Dedifferentiated amniotic fluid mesenchymal stem cell (primary cell): Measurements from ENCODE around the gene FAM83D.

Experiments used
- DNase-seq: peaks from one replicate; pipeline ENCODE4 v3.0.0-alpha.2; 2016; ENCODE audit errors: extremely low spot score

The FAM83D gene, protein sequence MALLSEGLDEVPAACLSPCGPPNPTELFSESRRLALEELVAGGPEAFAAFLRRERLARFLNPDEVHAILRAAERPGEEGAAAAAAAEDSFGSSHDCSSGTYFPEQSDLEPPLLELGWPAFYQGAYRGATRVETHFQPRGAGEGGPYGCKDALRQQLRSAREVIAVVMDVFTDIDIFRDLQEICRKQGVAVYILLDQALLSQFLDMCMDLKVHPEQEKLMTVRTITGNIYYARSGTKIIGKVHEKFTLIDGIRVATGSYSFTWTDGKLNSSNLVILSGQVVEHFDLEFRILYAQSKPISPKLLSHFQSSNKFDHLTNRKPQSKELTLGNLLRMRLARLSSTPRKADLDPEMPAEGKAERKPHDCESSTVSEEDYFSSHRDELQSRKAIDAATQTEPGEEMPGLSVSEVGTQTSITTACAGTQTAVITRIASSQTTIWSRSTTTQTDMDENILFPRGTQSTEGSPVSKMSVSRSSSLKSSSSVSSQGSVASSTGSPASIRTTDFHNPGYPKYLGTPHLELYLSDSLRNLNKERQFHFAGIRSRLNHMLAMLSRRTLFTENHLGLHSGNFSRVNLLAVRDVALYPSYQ

DNA sequence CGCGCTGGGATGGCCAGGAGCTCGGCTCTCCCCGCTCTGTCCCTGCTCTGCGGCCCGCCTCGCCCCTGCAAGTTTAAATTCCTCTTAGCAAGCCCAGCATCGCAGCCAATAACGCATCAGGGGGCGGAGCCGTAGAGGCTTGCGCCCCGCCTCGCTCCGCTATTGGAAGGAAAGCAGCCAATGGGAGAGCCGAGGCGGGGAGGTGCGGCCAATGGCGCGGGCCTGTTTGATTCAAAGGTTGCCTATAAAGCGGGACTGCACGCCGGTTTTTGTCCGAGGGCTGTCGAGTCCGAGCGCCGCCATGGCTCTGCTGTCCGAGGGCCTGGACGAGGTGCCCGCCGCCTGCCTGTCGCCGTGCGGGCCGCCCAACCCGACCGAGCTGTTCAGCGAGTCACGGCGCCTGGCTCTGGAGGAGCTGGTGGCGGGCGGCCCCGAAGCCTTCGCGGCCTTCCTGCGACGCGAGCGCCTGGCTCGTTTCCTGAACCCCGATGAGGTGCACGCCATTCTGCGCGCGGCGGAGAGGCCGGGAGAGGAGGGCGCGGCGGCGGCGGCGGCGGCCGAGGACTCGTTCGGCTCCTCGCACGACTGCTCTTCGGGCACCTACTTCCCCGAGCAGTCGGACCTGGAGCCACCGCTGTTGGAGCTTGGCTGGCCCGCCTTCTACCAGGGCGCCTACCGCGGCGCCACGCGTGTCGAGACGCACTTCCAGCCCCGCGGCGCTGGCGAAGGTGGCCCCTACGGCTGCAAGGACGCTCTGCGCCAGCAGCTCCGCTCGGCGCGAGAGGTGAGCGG lies at the start of gene FAM83D:
FAM83D (plus strand) TSS at position 276 of the 792 bp plus-strand sequence; CDS start at position 302, 26 bp downstream.
- DNase-seq, result peak; percentile 96

DNA sequence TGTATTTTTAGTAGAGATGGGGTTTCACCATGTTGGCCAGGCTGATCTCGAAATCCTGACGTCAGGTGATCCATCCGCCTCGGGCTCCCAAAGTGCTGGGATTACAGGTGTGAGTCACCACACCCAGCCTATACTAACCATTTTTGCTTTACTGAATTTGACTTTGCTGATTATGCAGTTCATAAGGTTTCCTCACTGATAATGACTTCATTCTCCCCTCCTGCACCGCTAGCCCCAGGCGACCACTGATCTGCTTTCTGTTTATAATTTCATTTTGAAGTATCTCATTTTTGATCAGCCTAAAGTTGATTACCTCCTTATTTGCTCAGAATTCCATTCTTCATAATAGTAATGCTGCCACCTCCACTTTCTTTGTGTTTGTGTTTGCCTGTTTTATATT lies 48.7 kb upstream of the FAM83D start:
- DNase-seq, result no peak

DNA sequence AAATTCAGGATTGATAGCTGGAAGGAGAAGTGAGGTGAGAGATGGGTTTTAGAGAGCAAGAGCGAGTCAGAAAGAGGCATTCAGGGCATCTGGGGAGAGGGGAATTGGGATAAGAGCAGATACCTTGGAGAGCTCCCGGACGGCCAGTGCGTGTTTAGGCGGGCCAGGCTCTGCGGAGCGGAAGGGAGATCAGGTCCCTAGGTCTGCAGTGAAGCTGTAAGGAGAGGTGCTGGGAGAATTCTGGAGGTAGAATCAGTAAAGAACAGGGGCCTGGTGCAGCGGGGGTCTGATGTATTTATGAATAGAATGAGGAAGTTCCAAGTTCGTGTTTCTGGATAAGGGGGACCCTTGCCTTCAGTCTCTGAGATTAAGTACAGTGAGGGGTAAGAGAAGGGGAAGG lies 47.4 kb upstream of the FAM83D start:
- DNase-seq, result no peak

DNA sequence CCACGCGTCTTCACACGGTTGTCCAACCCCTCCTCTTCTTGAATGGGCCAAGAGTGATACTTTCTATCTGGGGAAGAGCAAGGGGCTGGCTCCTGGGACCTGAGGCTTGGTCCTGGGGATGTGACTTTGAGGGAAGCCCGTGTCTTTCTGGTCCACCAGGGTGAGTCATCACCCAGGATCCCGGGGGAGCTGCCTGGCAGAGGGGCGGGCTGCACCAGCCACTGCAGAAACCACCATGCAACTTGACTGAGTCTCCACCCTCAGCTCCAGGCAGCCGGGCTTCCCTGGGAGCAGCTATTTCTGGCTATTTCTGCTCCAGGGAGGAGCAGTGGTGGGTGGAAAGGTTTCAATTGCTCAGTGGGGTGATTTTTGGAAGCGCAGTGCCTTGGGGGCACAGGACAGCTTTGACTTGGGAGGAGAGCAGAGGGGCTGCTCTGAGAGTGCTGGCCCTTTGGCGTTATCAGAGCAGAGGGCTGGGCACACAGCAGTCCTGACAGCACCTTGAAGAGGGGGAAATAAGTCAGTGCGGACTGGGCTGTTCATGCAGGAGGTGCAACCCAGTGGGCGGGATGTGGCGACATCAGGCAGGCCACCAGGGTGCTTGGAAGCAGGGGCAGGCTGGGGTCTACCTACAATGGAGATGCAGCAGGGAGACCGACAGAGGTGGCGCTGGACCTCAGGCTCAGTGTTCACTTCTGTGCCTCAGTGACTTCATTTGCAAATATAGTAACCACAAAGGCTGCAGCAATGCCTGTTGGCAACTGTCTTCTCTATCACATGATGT lies 45.1 kb upstream of the FAM83D start:
- no peak for DNase-seq

DNA sequence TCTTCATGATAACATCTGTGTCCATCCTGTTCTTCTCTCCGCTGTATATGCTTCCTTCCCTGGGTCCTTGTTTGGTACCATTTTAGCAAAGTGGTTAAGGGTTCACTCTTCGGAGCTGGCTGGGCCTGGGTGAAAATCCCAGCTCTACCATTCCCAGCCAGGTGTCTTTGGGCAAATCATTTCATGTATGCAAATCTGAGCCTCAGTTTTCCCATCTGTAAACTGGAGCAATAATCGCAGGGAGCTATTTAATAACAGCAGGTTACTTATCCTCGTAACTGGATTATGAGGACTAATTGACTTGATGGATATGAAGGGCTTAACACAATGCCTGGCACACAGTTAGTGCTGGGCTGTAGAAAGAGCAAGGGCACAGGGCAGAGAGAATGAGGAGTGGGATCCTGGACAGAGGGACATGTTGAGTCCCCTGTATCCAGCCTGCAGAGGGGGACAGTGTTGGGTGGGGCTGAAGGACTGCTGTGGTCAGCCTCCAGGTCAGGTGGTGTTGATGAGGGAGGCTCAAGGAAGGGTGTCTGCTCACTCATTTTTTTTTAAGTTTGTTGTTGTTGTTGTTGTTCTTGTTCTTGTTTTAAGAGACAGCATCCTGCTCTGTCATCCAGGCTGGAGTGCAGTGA lies 44.3 kb upstream of the FAM83D start:
- no peak for DNase-seq

DNA sequence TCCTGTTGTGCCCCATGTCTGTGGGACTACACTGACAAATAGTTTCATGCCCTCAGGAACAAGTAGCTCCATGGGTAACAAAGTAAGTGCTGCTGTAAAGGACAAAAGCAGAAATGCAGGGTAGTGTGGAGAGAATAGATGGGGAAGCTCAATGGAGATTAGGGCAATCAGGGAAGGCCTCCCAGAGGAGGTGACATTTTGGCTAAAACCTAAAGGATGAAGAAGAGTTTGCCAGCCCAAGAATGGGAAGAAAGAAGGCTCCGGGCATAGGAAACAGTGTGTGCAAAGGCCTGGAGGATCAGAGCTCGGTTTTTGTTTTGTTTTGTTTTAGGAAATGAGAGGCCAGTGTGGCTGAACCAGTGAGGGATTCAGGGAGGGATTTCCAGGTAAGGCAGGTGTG lies 43.6 kb upstream of the FAM83D start:
- no peak for DNase-seq

DNA sequence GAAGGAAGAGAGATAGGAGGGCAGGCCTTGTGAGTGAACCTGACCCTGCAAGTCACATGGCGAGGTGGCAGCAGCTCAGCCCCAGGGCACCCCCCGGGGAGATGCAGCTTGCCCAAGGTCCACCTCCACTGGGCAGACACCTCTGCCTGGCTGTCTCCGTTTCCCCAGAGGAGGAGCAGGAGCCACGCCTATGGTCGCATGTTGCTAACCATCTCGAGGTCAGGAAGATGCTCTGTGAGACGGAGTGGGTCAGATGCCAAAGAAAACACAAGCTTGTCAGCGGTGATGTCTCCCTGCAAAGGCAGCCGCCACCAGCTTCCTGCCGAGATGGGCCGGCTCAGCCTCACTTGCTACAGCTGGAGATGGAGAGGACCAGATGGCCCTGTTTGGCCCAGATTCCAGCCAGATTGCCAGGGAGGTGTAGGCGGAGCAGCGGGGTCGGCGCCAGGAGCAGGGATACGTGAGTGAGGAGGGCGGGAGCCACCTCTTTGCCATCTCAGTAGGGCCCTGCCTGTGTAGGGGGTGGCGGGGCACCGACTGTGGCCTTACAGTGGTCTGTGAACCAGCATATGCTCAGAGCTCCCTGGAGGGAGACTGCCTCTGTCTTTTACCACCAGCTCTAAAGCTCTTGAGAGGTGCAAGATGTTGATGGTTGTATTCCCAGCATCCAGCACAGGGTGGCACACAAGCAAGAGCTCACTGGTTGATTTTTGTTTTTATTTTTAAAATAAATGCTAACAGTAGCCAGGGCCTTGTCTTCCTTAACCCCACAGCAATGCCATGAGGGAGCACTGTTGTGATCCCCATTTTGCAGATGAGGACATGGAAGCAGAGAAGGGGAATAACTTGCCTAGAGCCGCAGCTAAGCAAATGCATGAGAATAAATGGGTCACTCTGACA lies 42.9 kb upstream of the FAM83D start:
- no peak for DNase-seq

DNA sequence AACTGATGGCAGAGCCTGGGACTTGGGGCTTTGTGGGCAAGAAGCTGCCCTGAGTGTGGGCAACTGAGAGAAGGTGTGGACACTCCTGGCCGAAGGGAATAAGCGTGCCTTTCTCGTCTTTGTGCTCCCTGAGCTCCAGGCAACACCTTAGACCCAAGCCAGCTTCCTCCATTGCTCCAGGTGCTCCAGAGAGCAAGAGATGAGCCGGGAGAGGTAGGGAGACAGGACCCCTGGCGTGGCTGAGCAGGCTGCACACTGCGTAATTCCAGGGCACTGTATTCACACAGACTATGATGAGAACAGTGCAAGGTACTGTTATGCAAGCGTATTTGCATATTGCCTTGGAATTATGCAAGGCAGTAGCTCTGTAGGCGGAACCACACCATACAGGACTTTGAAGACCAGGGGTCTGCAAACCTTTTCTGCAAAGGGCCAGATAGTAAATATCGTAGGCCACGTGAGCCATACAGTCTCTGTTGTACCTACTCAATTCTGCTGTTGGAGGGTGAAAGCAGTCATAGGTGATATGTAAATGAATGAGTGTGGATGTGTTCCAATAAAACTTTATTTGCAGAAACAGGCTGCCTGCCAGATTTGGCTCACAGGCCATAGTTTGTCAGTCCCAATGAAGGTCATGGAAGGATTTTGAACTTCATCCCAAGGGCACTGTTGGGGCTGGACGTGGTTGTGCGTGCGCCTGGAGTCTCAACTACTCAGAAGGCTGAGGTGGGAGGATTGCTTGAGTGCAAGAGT lies 42.1 kb upstream of the FAM83D start:
- DNase-seq, result no peak

DNA sequence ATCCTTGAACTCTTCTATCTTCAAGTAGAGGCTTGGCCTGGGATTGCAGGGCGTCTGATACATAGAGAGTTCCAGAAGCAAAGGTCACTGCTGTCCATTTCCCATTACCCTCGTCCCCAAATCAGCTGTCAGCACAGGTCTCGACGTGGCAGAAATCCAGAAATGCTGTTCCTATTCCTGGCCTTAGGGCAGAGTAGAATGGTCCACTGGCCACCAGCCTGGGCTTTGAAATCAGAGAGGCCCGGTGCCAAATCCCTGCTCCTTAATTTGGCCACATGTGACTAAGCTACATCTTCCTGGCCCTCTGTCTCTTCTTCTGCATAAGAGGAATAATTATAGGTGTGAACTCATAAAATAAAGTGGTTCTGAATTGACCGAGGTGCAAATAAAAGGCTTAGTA lies 40.9 kb upstream of the FAM83D start:
- no peak for DNase-seq

DNA sequence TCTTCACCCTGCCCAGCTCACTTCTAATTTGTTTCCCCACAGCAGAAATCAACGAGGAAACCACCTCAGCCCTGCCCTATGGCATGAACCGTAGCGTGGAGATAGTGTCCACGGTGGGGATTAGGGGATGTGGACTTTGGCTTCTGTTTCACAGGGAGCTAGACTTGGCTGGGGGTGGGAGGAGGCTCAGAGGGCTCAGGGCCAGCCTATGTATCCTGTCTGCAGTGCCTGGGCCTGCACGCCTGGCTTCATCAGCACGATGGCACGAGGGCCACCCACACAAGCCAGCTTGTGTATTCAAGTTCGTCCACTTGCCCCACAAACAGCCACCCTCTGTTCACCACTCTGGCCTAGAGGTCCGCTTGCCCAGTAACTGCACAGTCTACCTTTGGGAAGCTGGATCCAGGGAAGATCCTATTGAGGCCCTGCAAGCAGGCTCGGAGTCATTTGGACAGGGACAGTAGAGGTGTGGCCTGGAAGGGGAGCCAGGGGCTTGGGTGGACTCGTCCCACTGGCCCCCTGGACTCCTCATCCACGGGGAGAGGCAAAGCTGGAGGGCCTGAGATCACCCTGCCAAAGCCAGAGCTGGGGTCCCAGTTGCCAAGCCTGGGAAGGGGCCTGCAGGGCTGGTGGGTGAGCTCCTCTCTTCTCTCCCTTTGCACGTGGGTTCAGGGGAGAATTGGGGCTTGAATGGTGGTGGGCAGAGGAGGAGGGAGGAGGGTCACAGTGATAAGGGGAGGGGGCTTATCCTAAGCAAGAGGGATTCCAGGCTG lies 38.0 kb upstream of the FAM83D start:
- no peak for DNase-seq

DNA sequence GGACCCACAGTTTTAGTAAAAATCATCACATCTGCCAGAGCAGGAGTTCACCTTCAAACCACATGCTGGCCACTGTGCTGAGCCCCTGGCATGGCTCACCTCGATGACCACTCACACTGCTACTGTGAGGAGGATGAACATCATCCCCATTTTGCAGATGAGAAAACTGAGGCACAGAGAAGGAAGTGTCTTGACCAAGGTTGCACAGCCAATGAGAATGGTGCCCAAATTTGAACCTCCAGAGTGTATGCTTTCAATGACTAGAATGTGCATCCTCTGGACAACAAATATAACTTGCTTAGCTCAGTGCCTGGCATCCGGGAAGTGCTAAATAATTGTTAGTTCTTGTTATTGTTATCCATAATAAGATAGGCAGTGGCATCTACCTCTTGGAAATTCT lies 37.2 kb upstream of the FAM83D start:
- DNase-seq, result no peak

DNA sequence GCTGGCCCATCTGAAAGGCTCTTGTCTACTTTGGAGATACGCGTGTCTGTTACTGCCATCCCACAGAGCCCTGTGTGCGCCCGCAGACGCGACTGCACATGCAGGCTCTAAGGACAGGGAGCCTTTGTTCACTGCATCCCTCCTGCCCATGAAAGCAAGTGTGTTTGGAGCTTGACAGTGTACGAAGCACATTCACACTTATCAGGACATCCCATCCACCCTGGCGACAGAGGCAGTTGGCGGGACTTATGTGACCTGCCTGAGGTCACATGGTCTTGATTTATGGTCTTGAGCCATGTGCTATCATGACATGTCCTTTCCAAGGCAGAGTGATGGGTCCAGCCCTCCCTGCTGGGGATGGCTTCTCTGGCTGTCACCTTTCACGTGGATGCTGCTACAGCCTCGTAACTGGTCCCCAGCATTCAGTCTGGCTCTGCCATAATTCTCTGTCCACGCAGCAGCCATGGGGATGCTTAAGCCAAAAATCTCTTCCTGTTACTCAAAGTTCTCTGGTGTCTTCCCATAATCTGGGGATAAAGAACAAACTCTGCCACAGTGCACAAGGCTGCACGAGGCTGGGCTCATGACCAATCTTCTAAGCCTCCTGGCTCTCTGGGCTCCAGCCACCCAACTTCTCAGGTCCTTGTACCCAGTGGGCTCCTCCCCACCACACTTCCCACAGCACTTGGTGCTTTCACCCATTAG lies 36.3 kb upstream of the FAM83D start:
- DNase-seq, result no peak

DNA sequence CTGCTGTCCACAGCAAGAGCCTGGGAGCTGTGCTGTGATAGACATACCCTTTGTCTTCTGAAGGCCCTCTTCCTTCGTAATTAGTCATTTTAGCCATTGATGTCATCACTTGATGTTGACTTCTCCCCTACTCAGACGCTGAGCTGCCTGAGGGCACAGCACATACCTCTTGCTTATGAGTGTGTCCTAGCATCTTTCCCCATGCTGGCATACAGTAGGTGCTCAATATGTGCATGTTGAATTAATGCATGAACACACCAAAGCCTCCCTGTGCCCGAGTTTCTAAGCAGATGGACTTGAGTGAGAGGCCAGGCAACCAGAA lies 35.8 kb upstream of the FAM83D start:
- DNase-seq, result no peak

DNA sequence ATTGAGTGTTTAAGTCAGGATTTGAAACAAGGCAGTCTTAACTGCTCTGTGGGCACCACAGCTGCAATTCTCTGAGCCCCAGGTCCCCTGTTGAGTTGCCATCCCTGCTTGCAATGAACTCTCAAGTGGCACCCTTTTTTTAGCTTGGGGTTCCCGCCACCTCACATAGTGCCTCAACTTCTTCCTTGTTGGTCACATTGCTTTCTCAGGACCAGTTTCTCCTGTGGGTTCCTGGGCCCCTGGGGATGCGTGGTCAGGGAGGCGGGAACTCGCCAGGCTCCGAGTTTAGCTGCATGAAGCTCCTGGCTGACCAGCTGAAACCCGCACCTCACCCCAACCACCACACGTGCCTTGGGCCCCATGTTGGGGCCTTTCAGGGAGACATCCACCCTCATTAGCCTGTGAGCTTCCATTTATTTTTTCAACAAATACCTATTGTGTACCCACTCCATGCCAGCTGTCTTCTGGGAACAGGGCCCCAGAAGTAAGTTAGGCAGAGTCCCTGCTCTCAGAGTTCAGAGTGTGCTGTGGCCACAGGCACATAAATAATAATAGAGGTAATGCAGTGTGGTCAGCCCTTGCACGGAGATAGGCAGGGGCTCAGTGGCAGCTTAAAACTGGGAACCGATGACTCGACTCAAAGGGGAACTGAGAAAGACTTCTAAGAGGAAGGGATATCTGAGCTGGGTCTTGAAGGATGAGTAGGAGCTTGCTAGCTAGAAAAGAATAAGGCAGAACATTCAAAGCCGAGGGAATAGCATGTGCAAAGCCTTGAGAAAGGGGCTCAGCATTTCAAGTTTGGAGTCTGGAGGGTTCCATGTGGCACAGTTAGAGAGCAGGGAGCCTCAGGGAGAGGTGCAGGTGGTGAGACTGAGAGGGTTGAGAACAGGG lies 33.9 kb upstream of the FAM83D start:
- no peak for DNase-seq

DNA sequence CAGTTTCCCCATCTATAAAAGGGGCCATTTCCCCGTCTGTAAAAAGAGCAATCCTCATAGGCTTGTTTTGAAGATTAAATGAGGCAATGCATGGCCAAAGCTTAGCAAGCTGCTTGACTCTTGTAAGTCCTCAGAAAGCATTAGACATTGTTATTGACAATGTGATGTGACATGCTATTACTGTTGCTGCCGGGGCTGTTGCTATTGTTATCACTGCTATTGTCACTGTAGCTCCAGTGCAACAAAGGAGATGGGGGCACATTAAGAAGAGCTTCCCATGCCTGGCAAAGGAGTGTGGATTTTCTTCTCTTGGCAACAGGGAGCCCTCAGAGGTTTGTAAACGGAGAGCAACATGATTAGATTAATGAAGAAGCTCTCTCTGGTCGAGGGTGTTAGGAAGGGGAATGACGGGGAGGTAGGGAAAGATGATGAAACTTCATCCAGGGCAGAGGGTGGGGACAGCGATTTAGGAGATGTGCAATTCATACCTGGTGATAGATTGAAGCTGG lies 33.1 kb upstream of the FAM83D start:
- no peak for DNase-seq

DNA sequence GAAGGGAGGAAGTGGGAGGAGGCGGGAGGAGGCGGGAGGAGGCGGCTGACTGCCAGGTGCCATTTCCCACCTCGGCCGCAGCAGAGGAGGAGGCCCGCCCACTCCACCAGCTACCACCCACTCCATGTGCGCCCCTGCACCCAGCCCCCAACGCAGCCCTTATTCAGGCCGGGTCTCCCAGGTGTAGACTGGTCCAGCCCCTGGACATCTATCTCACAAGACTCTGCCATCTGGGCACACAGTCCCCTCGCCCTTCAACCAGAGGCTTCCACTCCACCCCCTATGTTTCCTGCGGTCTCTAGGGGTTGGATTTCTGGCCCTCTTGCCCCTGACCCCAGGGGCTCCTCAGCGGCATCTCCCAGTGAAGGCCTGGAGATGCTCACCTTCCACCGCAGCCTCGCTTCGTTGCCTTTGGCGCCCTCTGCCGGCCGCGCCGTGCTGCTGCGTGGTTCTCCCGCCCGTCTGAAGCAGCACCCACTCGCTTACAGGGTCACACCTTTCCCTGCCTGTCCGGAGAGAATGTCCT lies 32.6 kb upstream of the FAM83D start:
- DNase-seq, result no peak
